ENCODE data around the gene AGBL4. TPM values are rescaled to one million over a fixed set of nuclear protein-coding genes. Genes with fewer than 3 reads are reported as not detected.
A peak's percentile ranks its signal among the peaks of the same experiment; 100 is the strongest.

Gene AGBL4
- total RNA-seq, 1 experiment from 2014 or later = 0.33 TPM

DNA sequence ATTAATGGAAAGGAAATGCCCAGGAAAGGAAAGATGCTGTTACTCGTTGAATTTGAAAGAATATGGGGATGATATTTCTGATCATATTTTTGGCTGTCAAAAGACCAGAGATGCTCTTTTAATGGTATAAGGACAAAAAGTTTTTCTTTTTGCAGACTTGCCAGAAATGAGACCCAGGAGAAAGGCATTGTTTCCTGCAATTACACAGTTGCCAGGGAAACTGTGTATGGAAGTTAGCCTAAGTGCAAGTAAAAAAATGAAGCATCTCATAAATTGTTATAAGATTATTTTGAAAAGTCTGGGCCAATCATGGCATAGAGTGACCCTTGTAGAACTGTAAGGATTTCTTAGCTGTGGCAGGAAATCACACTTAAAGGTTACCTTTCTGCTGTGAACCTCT is 1091.4 kb downstream of the AGBL4 start:
- H3K4me3 ChIP-seq (ENCODE audit: low read length) = no peak overlapping the region
- H3K9me2 ChIP-seq (replicated peaks; ENCODE audit: low read length) = no peaks in the 10 kb centered on the region
- CTCF ChIA-PET = no interaction called here
- no peaks in the 10 kb centered on the region for H3K36me3 ChIP-seq (ENCODE audit: low read depth, low read length)
- peak overlapping the region; percentile 73 for H3K4me2 ChIP-seq (ENCODE audit: low read length)
- no peaks in the 10 kb centered on the region for H3K79me2 ChIP-seq (ENCODE audit: low read length)
- DNase-seq (no peak), ATAC-seq (no peak; the same call in 1 of the 2 replicates)
- no peak overlapping the region for H2AFZ ChIP-seq (ENCODE audit: low read length)
- no peaks in the 10 kb centered on the region for H3K27me3 ChIP-seq (ENCODE audit: low read length)
- TF ChIP-seq, protein P1, sequence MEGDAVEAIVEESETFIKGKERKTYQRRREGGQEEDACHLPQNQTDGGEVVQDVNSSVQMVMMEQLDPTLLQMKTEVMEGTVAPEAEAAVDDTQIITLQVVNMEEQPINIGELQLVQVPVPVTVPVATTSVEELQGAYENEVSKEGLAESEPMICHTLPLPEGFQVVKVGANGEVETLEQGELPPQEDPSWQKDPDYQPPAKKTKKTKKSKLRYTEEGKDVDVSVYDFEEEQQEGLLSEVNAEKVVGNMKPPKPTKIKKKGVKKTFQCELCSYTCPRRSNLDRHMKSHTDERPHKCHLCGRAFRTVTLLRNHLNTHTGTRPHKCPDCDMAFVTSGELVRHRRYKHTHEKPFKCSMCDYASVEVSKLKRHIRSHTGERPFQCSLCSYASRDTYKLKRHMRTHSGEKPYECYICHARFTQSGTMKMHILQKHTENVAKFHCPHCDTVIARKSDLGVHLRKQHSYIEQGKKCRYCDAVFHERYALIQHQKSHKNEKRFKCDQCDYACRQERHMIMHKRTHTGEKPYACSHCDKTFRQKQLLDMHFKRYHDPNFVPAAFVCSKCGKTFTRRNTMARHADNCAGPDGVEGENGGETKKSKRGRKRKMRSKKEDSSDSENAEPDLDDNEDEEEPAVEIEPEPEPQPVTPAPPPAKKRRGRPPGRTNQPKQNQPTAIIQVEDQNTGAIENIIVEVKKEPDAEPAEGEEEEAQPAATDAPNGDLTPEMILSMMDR (conservative IDR thresholded peaks at IDR 0.05; ENCODE audit: low read depth, low read length) = no peak
- TF ChIP-seq EZH2 (IDR thresholded peaks at IDR 0.05; ENCODE audit: low read length, unreplicated experiment) = no peak
- no peak for TF ChIP-seq EZH2phosphoT487 (IDR thresholded peaks at IDR 0.05; ENCODE audit: borderline replicate concordance, low read length)
- peak overlapping the region; percentile 76 for H3K27ac ChIP-seq (ENCODE audit: low read length)
- no peaks in the 10 kb centered on the region for H4K20me1 ChIP-seq (ENCODE audit: low read length)
- H3K9ac ChIP-seq (ENCODE audit: low read length) = no peak overlapping the region
- no TSS peak for BruUV-seq (replicated peaks)
- POLR2A ChIA-PET (ENCODE audit: unreplicated experiment) = no interaction called here
- peaks cover 34% of the 10 kb centered on the region for H3K4me1 ChIP-seq (ENCODE audit: insufficient read depth, low read length)
- intact Hi-C loops (cut with micrococcal nuclease) = no loop called here
- no peaks in the 10 kb centered on the region for H3K9me3 ChIP-seq (ENCODE audit: low read length)
- H3F3A ChIP-seq (ENCODE audit: low read length, unreplicated experiment) = peaks cover 6% of the 10 kb centered on the region

GRCh38 chr1:48931506-48932192 is 1092.1 kb downstream of the AGBL4 start:
- Histone ChIP-seq H3K9me2 (replicated peaks; ENCODE audit: low read length) (no peaks in the 10 kb centered on the region), H3K27ac (ENCODE audit: low read length) (peak overlapping the region; percentile 76), H3F3A (ENCODE audit: low read length, unreplicated experiment) (peaks cover 6% of the 10 kb centered on the region), H3K4me3 (ENCODE audit: low read length) (peak overlapping the region; percentile 41; the same call in 1 of the 2 replicates), H2AFZ (ENCODE audit: low read length) (peak overlapping the region; percentile 49; the same call in 1 of the 2 replicates), H3K4me1 (ENCODE audit: insufficient read depth, low read length) (peaks cover 27% of the 10 kb centered on the region), H3K79me2 (ENCODE audit: low read length) (no peaks in the 10 kb centered on the region), H4K20me1 (ENCODE audit: low read length) (no peaks in the 10 kb centered on the region), H3K27me3 (ENCODE audit: low read length) (no peaks in the 10 kb centered on the region), H3K36me3 (ENCODE audit: low read depth, low read length) (no peaks in the 10 kb centered on the region), H3K9ac (ENCODE audit: low read length) (no peak overlapping the region), H3K9me3 (ENCODE audit: low read length) (no peaks in the 10 kb centered on the region), H3K4me2 (ENCODE audit: low read length) (peak overlapping the region; percentile 73)
- CTCF ChIA-PET = no interaction called here
- intact Hi-C loops (cut with micrococcal nuclease) = loop anchor here (2.0 kb wide), 1 partner anchor 53 kb away; no protein-coding TSS in a partner anchor
- BruUV-seq (replicated peaks) = no TSS peak
- POLR2A ChIA-PET (ENCODE audit: unreplicated experiment) = interaction anchor here (0.6 kb wide), 1 partner anchor 21 kb away, joined by 3 read pairs; no protein-coding TSS in a partner anchor
- TF ChIP-seq EZH2 (IDR thresholded peaks at IDR 0.05; ENCODE audit: low read length, unreplicated experiment) (no peak), EZH2phosphoT487 (IDR thresholded peaks at IDR 0.05; ENCODE audit: borderline replicate concordance, low read length) (no peak)
- TF ChIP-seq, protein P1 (conservative IDR thresholded peaks at IDR 0.05; ENCODE audit: low read depth, low read length) = no peak
- ATAC-seq = peak; percentile 77
- peak; percentile 91 for DNase-seq

DNA sequence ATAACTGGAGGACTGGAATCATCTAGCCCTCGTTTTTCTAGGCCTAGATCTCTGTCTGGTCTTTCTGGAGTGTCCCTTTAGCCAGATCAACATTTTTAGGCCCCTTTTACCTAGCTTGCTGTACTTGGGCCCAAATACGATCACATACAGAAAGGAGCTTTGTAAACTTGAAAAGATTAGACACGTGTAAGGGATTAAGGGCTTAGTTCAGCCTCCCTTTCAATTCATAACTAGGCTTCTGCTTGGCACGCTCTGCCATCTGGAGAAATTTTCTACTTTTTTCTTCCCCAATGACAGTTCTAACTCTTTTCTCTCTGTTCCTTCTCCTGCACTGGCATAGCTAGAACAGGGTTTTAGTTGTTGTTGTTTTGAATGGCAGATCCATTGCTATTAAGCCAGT is 1093.7 kb downstream of the AGBL4 start:
- Histone ChIP-seq H3K9me2 (replicated peaks; ENCODE audit: low read length) (no peaks in the 10 kb centered on the region), H3K79me2 (ENCODE audit: low read length) (no peaks in the 10 kb centered on the region), H4K20me1 (ENCODE audit: low read length) (no peaks in the 10 kb centered on the region), H3F3A (ENCODE audit: low read length, unreplicated experiment) (peaks cover 6% of the 10 kb centered on the region), H3K36me3 (ENCODE audit: low read depth, low read length) (no peaks in the 10 kb centered on the region), H3K27ac (ENCODE audit: low read length) (no peak overlapping the region), H3K4me3 (ENCODE audit: low read length) (no peak overlapping the region), H3K9me3 (ENCODE audit: low read length) (no peaks in the 10 kb centered on the region), H2AFZ (ENCODE audit: low read length) (no peak overlapping the region), H3K27me3 (ENCODE audit: low read length) (no peaks in the 10 kb centered on the region), H3K4me2 (ENCODE audit: low read length) (no peak overlapping the region), H3K4me1 (ENCODE audit: insufficient read depth, low read length) (peaks cover 20% of the 10 kb centered on the region), H3K9ac (ENCODE audit: low read length) (no peak overlapping the region)
- POLR2A ChIA-PET (ENCODE audit: unreplicated experiment) = no interaction called here
- no peak for DNase-seq
- intact Hi-C loops (cut with micrococcal nuclease) = loop anchor here (2.0 kb wide), 1 partner anchor 51 kb away; no protein-coding TSS in a partner anchor
- no peak for TF ChIP-seq EZH2phosphoT487 (IDR thresholded peaks at IDR 0.05; ENCODE audit: borderline replicate concordance, low read length)
- TF ChIP-seq EZH2 (IDR thresholded peaks at IDR 0.05; ENCODE audit: low read length, unreplicated experiment) = no peak
- TF ChIP-seq, protein P1 (conservative IDR thresholded peaks at IDR 0.05; ENCODE audit: low read depth, low read length) = no peak
- CTCF ChIA-PET = no interaction called here
- ATAC-seq = no peak
- no TSS peak for BruUV-seq (replicated peaks)
